GM12878 (cell line): ENCODE results near the gene UGGT2. TPM values are rescaled to one million over a fixed set of nuclear protein-coding genes. Genes with fewer than 3 reads are reported as not detected.

ENCODE experiments used
- ATAC-seq: fragments of 200-7000 bp; cut with Tn5 transposase; 3 replicates; pipeline ENCODE4 v1.9.1; 2020; ENCODE audit warnings: mild to moderate bottlenecking, moderate library complexity
- BruUV-seq: library from RNA; stranded (reverse); fragments of 400-500 nt; replicated peaks from 2 replicates; lab custom pipeline; 2021; lab: Mats Ljungman, UMichigan
- CTCF ChIA-PET: fragments of 300-600 bp; sonication (Branson Sonifier 250); formaldehyde crosslinking; extraction: SDS; loops from one replicate; lab custom pipeline; 2021; ENCODE audit warnings: inconsistent platforms; lab: Yijun Ruan, JAX
- POLR2A ChIA-PET: fragments of 350-600 bp; formaldehyde crosslinking; extraction: SDS; loops from one replicate; lab custom pipeline; 2021; ENCODE audit warnings: inconsistent platforms; lab: Charles Lee
- RAD21 ChIA-PET: fragments of 300-600 bp; sonication (Branson Sonifier 250); formaldehyde crosslinking; loops from one replicate; lab custom pipeline; 2023; ENCODE audit warnings: antibody characterized with exemption; ENCODE audit not compliant: unreplicated experiment; lab: Charles Lee
- SMC1A ChIA-PET: fragments of 300-600 bp; sonication (Branson Sonifier 250); formaldehyde crosslinking; loops from one replicate; lab custom pipeline; 2023; ENCODE audit not compliant: unreplicated experiment, uncharacterized antibody; lab: Charles Lee
- DNase-seq: peaks from one replicate; pipeline ENCODE4 v3.0.0-alpha.2; 2011; ENCODE audit warnings: low read depth, low spot score
- FAIRE-seq: peaks from 3 replicates; lab custom pipeline; 2011; peaks lifted over from hg19 to GRCh38; lab: Jason Lieb, UNC
- H2AFZ ChIP-seq: 2 replicates; pipeline ENCODE4 v1.6.0; 2011; ENCODE audit warnings: low read depth, low read length, control low read depth; ENCODE audit not compliant: control insufficient read depth
- H3K27ac ChIP-seq: 2 replicates; pipeline ENCODE4 v1.5.1; 2011; ENCODE audit warnings: control low read depth; ENCODE audit not compliant: control insufficient read depth, insufficient read depth
- H3K27me3 ChIP-seq, 2 experiments: replicated peaks in 1 of 2; 2 replicates each; pipeline versions ENCODE4 v1.6.0 to v1.6.1; 2011; ENCODE audit warnings: low read length in 1 of 2; ENCODE audit not compliant: control insufficient read depth in 2 of 2, insufficient read depth in 2 of 2
- H3K36me3 ChIP-seq, 2 experiments: 2 replicates each; pipeline ENCODE4 v1.5.1; 2011; ENCODE audit warnings: low read length in 1 of 2; ENCODE audit not compliant: control insufficient read depth in 2 of 2, insufficient read depth in 2 of 2
- H3K4me1 ChIP-seq: 2 replicates; pipeline ENCODE4 v1.6.1; 2011; ENCODE audit warnings: mild to moderate bottlenecking, low read length, moderate library complexity, mixed read lengths; ENCODE audit not compliant: control insufficient read depth, insufficient read depth
- H3K4me2 ChIP-seq: 2 replicates; pipeline ENCODE4 v1.6.0; 2011; ENCODE audit warnings: control low read depth; ENCODE audit not compliant: control insufficient read depth, insufficient read depth
- H3K4me3 ChIP-seq: fragments of 200-600 bp; sonication (generic); 2 replicates; pipeline ENCODE4 v1.5.1; 2016
- H3K79me2 ChIP-seq: 2 replicates; pipeline ENCODE4 v1.6.0; 2011; ENCODE audit warnings: low read length; ENCODE audit not compliant: control insufficient read depth, insufficient read depth
- H3K9ac ChIP-seq: 2 replicates; pipeline ENCODE4 v1.8.0; 2011; ENCODE audit warnings: low read length, control low read depth, mixed read lengths; ENCODE audit not compliant: control insufficient read depth, insufficient read depth
- H3K9me3 ChIP-seq: replicated peaks from 3 replicates; pipeline ENCODE4 v1.5.1; 2011; ENCODE audit warnings: mild to moderate bottlenecking, low read length; ENCODE audit not compliant: control insufficient read depth, insufficient read depth
- H4K20me1 ChIP-seq: 2 replicates; pipeline ENCODE4 v1.6.0; 2011; ENCODE audit not compliant: control insufficient read depth, insufficient read depth
- CBX3 ChIP-seq: fragments of 200-600 bp; sonication (generic); IDR thresholded peaks from 2 replicates; pipeline ENCODE4 v1.6.1; 2016; ENCODE audit warnings: low read depth, borderline replicate concordance
- DPF2 ChIP-seq: fragments of 450-650 bp; IDR thresholded peaks from 2 replicates; pipeline ENCODE4 v1.6.1; 2017; ENCODE audit warnings: mild to moderate bottlenecking
- E2F8 ChIP-seq: fragments of 450-650 bp; IDR thresholded peaks from 2 replicates; pipeline ENCODE4 v1.6.1; 2018; ENCODE audit warnings: mild to moderate bottlenecking, low read depth, moderate library complexity; ENCODE audit not compliant: partially characterized antibody
- EED ChIP-seq: sonication (generic); IDR thresholded peaks from 2 replicates; pipeline ENCODE4 v1.6.1; 2016; ENCODE audit warnings: antibody characterized with exemption, low read depth
- HDAC2 ChIP-seq: fragments of 200-600 bp; sonication (generic); IDR thresholded peaks from 2 replicates; pipeline ENCODE4 v1.6.1; 2017
- MYB ChIP-seq: fragments of 150-350 bp; IDR thresholded peaks from 2 replicates; pipeline ENCODE4 v1.6.1; 2014; ENCODE audit warnings: mild to moderate bottlenecking, low read depth, low read length, borderline replicate concordance
- NFXL1 ChIP-seq: fragments of 450-650 bp; IDR thresholded peaks from 2 replicates; pipeline ENCODE4 v1.6.1; 2017; ENCODE audit warnings: antibody characterized with exemption, mild to moderate bottlenecking, borderline replicate concordance
- PAX8 ChIP-seq: fragments of 450-650 bp; IDR thresholded peaks from 2 replicates; pipeline ENCODE4 v1.6.1; 2017; ENCODE audit warnings: mild to moderate bottlenecking, moderate library complexity
- RAD21 ChIP-seq: IDR thresholded peaks from 2 replicates; pipeline ENCODE4 v1.6.1; 2011; ENCODE audit warnings: mild to moderate bottlenecking, low read depth, low read length, moderate library complexity; ENCODE audit not compliant: insufficient read depth
- RFX5 ChIP-seq: IDR thresholded peaks from 2 replicates; pipeline ENCODE4 v1.6.1; 2011; ENCODE audit warnings: low read depth, low read length, improper control_type of control experiment
- SIN3A ChIP-seq: IDR thresholded peaks from 2 replicates; pipeline ENCODE4 v1.6.1; 2012; ENCODE audit warnings: low read depth, low read length, improper control_type of control experiment
- SPI1 ChIP-seq: IDR thresholded peaks from 2 replicates; pipeline ENCODE4 v1.6.1; 2011; ENCODE audit warnings: low read depth, mild to moderate bottlenecking, low read length, moderate library complexity, borderline replicate concordance; ENCODE audit not compliant: insufficient read depth
- STAT3 ChIP-seq: IDR thresholded peaks from 2 replicates; pipeline ENCODE4 v1.6.1; 2011; ENCODE audit warnings: low read depth, low read length, improper control_type of control experiment
- TCF12 ChIP-seq: IDR thresholded peaks from 2 replicates; pipeline ENCODE4 v1.6.1; 2011; ENCODE audit warnings: low read depth, mild to moderate bottlenecking, low read length
- WGBS: methylation state at CpG from one replicate; pipeline ENCODE4 v1.1.6; 2016; ENCODE audit warnings: low lambda C conversion rate; ENCODE audit not compliant: insufficient replicate concordance, insufficient coverage; ENCODE audit errors: missing lambda C conversion rate; 5-methylcytosine and 5-hydroxymethylcytosine counted together
- in situ Hi-C: fragments of 300-500 bp; cut with MboI; formaldehyde crosslinking; loops from 9 replicates; pipeline ENCODE4 v1.14.3; 2018; ENCODE audit warnings: mixed read lengths
- intact Hi-C: fragments of 100-400 bp; cut with micrococcal nuclease; formaldehyde crosslinking; loops from one replicate; pipeline ENCODE4 v1.14.2; 2022; ENCODE audit not compliant: unreplicated experiment
- polyA plus RNA-seq, 11 experiments: library from polyadenylated mRNA; depleted of rRNA in 4 of 11; unstranded in 6 of 11; stranded (reverse) in 5 of 11; fragments of >200 nt; fragmentation: Nextera tagmentation in 4 of 11; fragmentation: Illumina TruSeq in 1 of 11; extraction: Ambion mirVana in 4 of 11; extraction: Trizol in 1 of 11; gene quantifications; 1 replicate in 1 of 11; 2 replicates in 10 of 11; pipeline versions ENCODE4 v1.2.1 to v1.2.3, GENCODE V29; 2011 to 2016; ENCODE audit warnings: inconsistent platforms in 2 of 11, missing spikeins in 2 of 11, low read depth in 1 of 11
- total RNA-seq, 4 experiments: library from RNA; depleted of rRNA in 3 of 4; stranded (reverse); fragments of >200 nt in 3 of 4; fragmentation: Illumina TruSeq in 1 of 4; extraction: Trizol in 1 of 4; gene quantifications; 2 replicates each; pipeline versions ENCODE4 v1.2.1 to v1.2.3, GENCODE V29; 2013 to 2021

The UGGT2 gene
- total and polyA plus RNA-seq, 10 of the 15 experiments (the other 5 are each of a cell fraction or from before 2014, with no cell fraction given): 4.9 to 29.0 (median 17.3) TPM

GRCh38 chr13:95903569-95903968 lies 149.6 kb downstream of the UGGT2 start:
- ChIA-PET SMC1A (interaction anchor here (1.0 to 1.4 kb wide), 2 partner anchors 32 to 70 kb away, joined by 3 read pairs; no protein-coding TSS in a partner anchor), RAD21 (interaction anchor here (1.0 kb wide), 1 partner anchor 18 kb away, joined by 3 read pairs; no protein-coding TSS in a partner anchor), POLR2A (no interaction called here), CTCF (interaction anchor here (1.4 kb wide), 1 partner anchor 280 kb away, joined by 3 read pairs; no protein-coding TSS in a partner anchor)
- Histone ChIP-seq H3K36me3 (peaks cover 0 to 4% of the 10 kb centered on the region in 2 experiments; a peak in 1 of 4 replicates), H3K4me2 (no peak overlapping the region), H4K20me1 (no peaks in the 10 kb centered on the region), H3K79me2 (no peaks in the 10 kb centered on the region), H3K9me3 (peaks cover 3% of the 10 kb centered on the region; the same call in 2 of the 3 replicates), H3K9ac (no peak overlapping the region), H3K27me3 (no peaks in the 10 kb centered on the region), H3K27ac (no peak overlapping the region), H3K4me3 (no peak overlapping the region), H3K4me1 (no peaks in the 10 kb centered on the region), H2AFZ (no peak overlapping the region)
- ATAC-seq: no peak
- intact Hi-C loops (no loop called here), in situ Hi-C loops (no loop called here)
- 92% methylated on average over 1 of the region's 1 CpG for WGBS
- DNase-seq: no peak
- no TSS peak for BruUV-seq
- TF ChIP-seq RFX5: no peak
- TF ChIP-seq SPI1: no peak
- TF ChIP-seq TCF12: no peak
- no peak for TF ChIP-seq NFXL1
- TF ChIP-seq DPF2: no peak
- no peak for TF ChIP-seq STAT3
- no peak for TF ChIP-seq HDAC2
- no peak for TF ChIP-seq SIN3A
- no peak for TF ChIP-seq PAX8
- TF ChIP-seq CBX3: no peak
- TF ChIP-seq MYB: no peak
- TF ChIP-seq RAD21: no peak
- TF ChIP-seq EED: no peak
- no peak for TF ChIP-seq E2F8
- FAIRE-seq: no peak
